H1 (cell line): ENCODE data around the gene HRCT1. TPM values are rescaled to one million over a fixed set of nuclear protein-coding genes. Genes with fewer than 3 reads are reported as not detected.
A peak's percentile ranks its signal among the peaks of the same experiment; 100 is the strongest.

Source experiments
- CTCF ChIA-PET: fragments of 300-600 bp; sonication (Branson Sonifier 250); formaldehyde crosslinking; loops from one replicate; lab custom pipeline; 2021; ENCODE audit not compliant: partially characterized antibody; lab: Charles Lee
- POLR2A ChIA-PET: fragments of 300-600 bp; sonication (Branson Sonifier 250); formaldehyde crosslinking; loops from one replicate; lab custom pipeline; 2021; ENCODE audit warnings: inconsistent platforms; ENCODE audit not compliant: partially characterized antibody; lab: Charles Lee
- DNase-seq, 2 experiments: peaks; one replicate each; pipeline versions ENCODE4 v3.0.0 to v3.0.0-alpha.2; 2010 to 2022; ENCODE audit warnings: low spot score in 2 of 2, low read depth in 1 of 2, mixed read lengths in 1 of 2
- FAIRE-seq: peaks from 2 replicates; lab custom pipeline; 2011; peaks lifted over from hg19 to GRCh38; lab: Jason Lieb, UNC
- H2AFZ ChIP-seq: 2 replicates; pipeline ENCODE4 v1.8.1; 2012; ENCODE audit warnings: low read length, inconsistent platforms
- H2AK5ac ChIP-seq: 2 replicates; pipeline ENCODE4 v1.6.1; 2013; ENCODE audit warnings: low read depth, low read length
- H2BK120ac ChIP-seq: replicated peaks from 2 replicates; pipeline ENCODE3; 2013; ENCODE audit warnings: low read depth, low read length, inconsistent platforms
- H2BK12ac ChIP-seq: 2 replicates; pipeline ENCODE4 v1.6.1; 2013; ENCODE audit warnings: low read depth, low read length
- H2BK15ac ChIP-seq: 2 replicates; pipeline ENCODE4 v1.6.1; 2013; ENCODE audit warnings: low read length
- H2BK20ac ChIP-seq: 2 replicates; pipeline ENCODE4 v1.6.1; 2013; ENCODE audit warnings: low read length
- H2BK5ac ChIP-seq: 2 replicates; pipeline ENCODE4 v1.6.1; 2013; ENCODE audit warnings: low read depth, low read length
- H3K14ac ChIP-seq: 2 replicates; pipeline ENCODE4 v1.6.1; 2013; ENCODE audit warnings: inconsistent platforms; ENCODE audit not compliant: insufficient read length
- H3K18ac ChIP-seq: 2 replicates; pipeline ENCODE4 v1.6.1; 2013; ENCODE audit warnings: low read length; ENCODE audit errors: extremely low read depth
- H3K23ac ChIP-seq: 2 replicates; pipeline ENCODE4 v1.6.1; 2013; ENCODE audit warnings: inconsistent platforms; ENCODE audit not compliant: insufficient read length
- H3K23me2 ChIP-seq: 2 replicates; pipeline ENCODE4 v1.6.1; 2013; ENCODE audit warnings: low read depth, low read length
- H3K27ac ChIP-seq: 2 replicates; pipeline ENCODE4 v1.6.1; 2011; ENCODE audit warnings: low read depth, low read length, inconsistent platforms
- H3K27me3 ChIP-seq, 4 experiments: replicated peaks in 1 of 4; 1 replicate in 1 of 4; 2 replicates in 3 of 4; pipeline versions ENCODE4 v1.6.1 to v1.8.1; 2011 to 2013; ENCODE audit warnings: low read length in 3 of 4, mild to moderate bottlenecking in 3 of 4, inconsistent platforms in 2 of 4, mixed read lengths in 2 of 4, moderate library complexity in 1 of 4; ENCODE audit not compliant: control insufficient read depth in 3 of 4, insufficient read depth in 3 of 4; ENCODE audit errors: extremely low read depth in 1 of 4
- H3K36me3 ChIP-seq, 4 experiments: 2 replicates each; pipeline versions ENCODE4 v1.6.1 to v1.8.1; 2011 to 2013; ENCODE audit warnings: mild to moderate bottlenecking in 4 of 4, low read length in 3 of 4, moderate library complexity in 2 of 4, control low read depth in 1 of 4, inconsistent platforms in 1 of 4; ENCODE audit not compliant: insufficient read depth in 4 of 4, control insufficient read depth in 2 of 4
- H3K4ac ChIP-seq: replicated peaks from 2 replicates; pipeline ENCODE3; 2013; ENCODE audit warnings: low read length, low read depth, mixed read lengths, inconsistent platforms; ENCODE audit not compliant: insufficient read length
- H3K4me1 ChIP-seq, 4 experiments: replicated peaks in 1 of 4; 1 replicate in 1 of 4; 2 replicates in 3 of 4; pipeline versions ENCODE4 v1.6.1 to v1.8.1; 2011 to 2013; ENCODE audit warnings: low read length in 3 of 4, inconsistent platforms in 2 of 4, mixed read lengths in 1 of 4; ENCODE audit not compliant: insufficient read depth in 4 of 4, control insufficient read depth in 3 of 4
- H3K4me2 ChIP-seq, 2 experiments: 2 replicates each; pipeline versions ENCODE4 v1.6.1 to v1.8.1; 2011 to 2013; ENCODE audit warnings: low read depth in 2 of 2, low read length in 2 of 2, control low read depth in 1 of 2, inconsistent platforms in 1 of 2, mild to moderate bottlenecking in 1 of 2; ENCODE audit not compliant: insufficient read depth in 1 of 2
- H3K4me3 ChIP-seq, 4 experiments: fragments of 200-600, 300-600 bp in 1 of 4; sonication (generic), shearing (Covaris generic), sonication (Bioruptor Twin) in 1 of 4; 2 replicates each; pipeline versions ENCODE4 v1.5.1 to v1.8.1; 2011 to 2016; ENCODE audit warnings: low read length in 4 of 4, low read depth in 3 of 4, control low read depth in 2 of 4, inconsistent platforms in 2 of 4, mild to moderate bottlenecking in 2 of 4, mixed read lengths in 1 of 4, moderate library complexity in 1 of 4; ENCODE audit not compliant: insufficient read depth in 2 of 4; ENCODE audit errors: extremely low read depth in 1 of 4
- H3K56ac ChIP-seq: replicated peaks from 2 replicates; pipeline ENCODE3; 2013; ENCODE audit warnings: low read depth, mild to moderate bottlenecking, mixed read lengths, low read length, inconsistent platforms; ENCODE audit not compliant: insufficient read length
- H3K79me1 ChIP-seq: 2 replicates; pipeline ENCODE4 v1.6.1; 2013; ENCODE audit warnings: low read depth, low read length, control low read depth
- H3K79me2 ChIP-seq, 2 experiments: 2 replicates each; pipeline versions ENCODE4 v1.6.1 to v1.8.1; 2012 to 2013; ENCODE audit warnings: low read length in 2 of 2, mild to moderate bottlenecking in 2 of 2, inconsistent platforms in 1 of 2; ENCODE audit not compliant: insufficient read depth in 2 of 2, control insufficient read depth in 1 of 2
- H3K9ac ChIP-seq, 4 experiments: replicated peaks in 1 of 4; 1 replicate in 1 of 4; 2 replicates in 3 of 4; pipeline versions ENCODE4 v1.6.1 to v1.8.1; 2011 to 2013; ENCODE audit warnings: low read depth in 3 of 4, low read length in 3 of 4, control low read depth in 2 of 4, mild to moderate bottlenecking in 2 of 4, moderate library complexity in 2 of 4, inconsistent platforms in 1 of 4; ENCODE audit errors: extremely low read depth in 1 of 4
- H3K9me3 ChIP-seq, 2 experiments: 2 replicates each; pipeline versions ENCODE4 v1.6.1 to v1.8.1; 2012 to 2013; ENCODE audit warnings: mild to moderate bottlenecking in 2 of 2, moderate library complexity in 2 of 2, control low read depth in 1 of 2, inconsistent platforms in 1 of 2, low read depth in 1 of 2, low read length in 1 of 2, mixed read lengths in 1 of 2; ENCODE audit not compliant: insufficient read depth in 2 of 2
- H4K20me1 ChIP-seq, 2 experiments: replicated peaks in 1 of 2; 2 replicates each; pipeline versions ENCODE3 to v1.8.1; 2011 to 2013; ENCODE audit warnings: inconsistent platforms in 2 of 2, low read length in 2 of 2, mild to moderate bottlenecking in 1 of 2; ENCODE audit not compliant: insufficient read depth in 2 of 2, control insufficient read depth in 1 of 2
- H4K5ac ChIP-seq: 2 replicates; pipeline ENCODE4 v1.6.1; 2013; ENCODE audit warnings: low read length, low read depth, mixed read lengths, inconsistent platforms; ENCODE audit not compliant: insufficient read length
- H4K8ac ChIP-seq: 2 replicates; pipeline ENCODE4 v1.8.0; 2013; ENCODE audit warnings: mild to moderate bottlenecking, moderate library complexity, low read length, inconsistent platforms; ENCODE audit not compliant: insufficient read depth; ENCODE audit errors: extremely low read depth
- H4K91ac ChIP-seq: replicated peaks from 2 replicates; pipeline ENCODE3; 2013; ENCODE audit warnings: low read length, mixed read lengths, inconsistent platforms; ENCODE audit not compliant: insufficient read length
- ASH2L ChIP-seq: fragments of 200-600, 300-600 bp; sonication (generic); IDR thresholded peaks from one replicate; pipeline ENCODE4 v1.7.1; 2017; ENCODE audit warnings: low read length
- BCL11A ChIP-seq, 2 experiments: IDR thresholded peaks; one replicate each; pipeline ENCODE4 v1.6.1; 2011; ENCODE audit warnings: low read depth in 2 of 2, low read length in 2 of 2, mild to moderate bottlenecking in 2 of 2
- CBX5 ChIP-seq: fragments of 300-800, 300-1000 bp; sonication (generic); IDR thresholded peaks from 2 replicates; pipeline ENCODE4 v1.7.1; 2016; ENCODE audit warnings: antibody characterized with exemption, low read length, low read depth
- CEBPB ChIP-seq: IDR thresholded peaks from 2 replicates; pipeline ENCODE4 v1.6.1; 2012; ENCODE audit warnings: low read depth, low read length
- CTBP2 ChIP-seq: IDR thresholded peaks from 2 replicates; pipeline ENCODE4 v1.7.0; 2011; ENCODE audit warnings: borderline replicate concordance, mild to moderate bottlenecking, moderate library complexity, mixed read lengths, low read length; ENCODE audit not compliant: insufficient read depth, insufficient read length
- KDM1A ChIP-seq: fragments of 200-600, 300-600 bp; sonication (generic); IDR thresholded peaks from 2 replicates; pipeline ENCODE4 v1.7.1; 2016; ENCODE audit warnings: mild to moderate bottlenecking, low read length, borderline replicate concordance
- KDM4A ChIP-seq: IDR thresholded peaks from one replicate; pipeline ENCODE4 v1.7.1; 2012; ENCODE audit warnings: low read depth, mild to moderate bottlenecking, moderate library complexity, low read length, inconsistent platforms; ENCODE audit not compliant: severe bottlenecking
- MAX ChIP-seq: IDR thresholded peaks from 2 replicates; pipeline ENCODE4 v1.6.1; 2012; ENCODE audit warnings: inconsistent platforms
- RBBP5 ChIP-seq: IDR thresholded peaks from 2 replicates; pipeline ENCODE4 v1.7.1; 2012; ENCODE audit warnings: low read depth, mild to moderate bottlenecking, inconsistent platforms, low read length, moderate library complexity, borderline replicate concordance
- SAP30 ChIP-seq: fragments of 300-600 bp; sonication (generic); IDR thresholded peaks from 2 replicates; pipeline ENCODE4 v1.7.1; 2012; ENCODE audit warnings: low read length, moderate library complexity, mild to moderate bottlenecking, inconsistent platforms; ENCODE audit not compliant: insufficient read depth, insufficient replicate concordance
- SIX5 ChIP-seq: IDR thresholded peaks from 2 replicates; pipeline ENCODE4 v1.6.1; 2011; ENCODE audit warnings: mild to moderate bottlenecking, low read depth, low read length
- WGBS, 2 experiments: shearing (Covaris generic) in 1 of 2; methylation state at CpG; one replicate each; pipeline versions ENCODE4 v1.1.6 to v1.1.7; 2013 to 2015; ENCODE audit warnings: low lambda C conversion rate in 2 of 2, mixed read lengths in 2 of 2, inconsistent platforms in 1 of 2, low coverage in 1 of 2, missing lambda C conversion rate in 1 of 2; ENCODE audit not compliant: insufficient replicate concordance in 2 of 2, insufficient coverage in 1 of 2, insufficient read length in 1 of 2; ENCODE audit errors: extremely low coverage in 1 of 2, missing lambda C conversion rate in 1 of 2; 5-methylcytosine and 5-hydroxymethylcytosine counted together
- polyA plus RNA-seq, 7 experiments: library from polyadenylated mRNA; depleted of rRNA in 3 of 7; stranded (reverse) in 5 of 7; unstranded in 2 of 7; fragments of >200 nt in 5 of 7; fragments of 200-250 nt in 2 of 7; gene quantifications; 1 replicate in 5 of 7; 2 replicates in 1 of 7; 4 replicates in 1 of 7; pipeline versions ENCODE4 v1.2.1 to v1.2.3, GENCODE V29; 2011 to 2013; ENCODE audit warnings: missing spikeins in 2 of 7, mixed read lengths in 2 of 7
- total RNA-seq: library from RNA; stranded (reverse); fragmentation: NEBNext Ultra II Directional; extraction: Animal tissue kit (Norgen Biotek cat#: 25700); gene quantifications from 2 replicates; pipeline ENCODE4 v1.2.1, GENCODE V29; 2021
- TF ChIP-seq, protein P1 (sequence below): IDR thresholded peaks from 2 replicates; pipeline ENCODE4 v1.6.1; 2012; ENCODE audit warnings: low read length, inconsistent platforms

Gene HRCT1
- total and polyA plus RNA-seq, 2 of the 8 experiments (the other 6 are each of a cell fraction or from before 2014, with no cell fraction given), result not detected

GRCh38 chr9:35856882-35857281, 49.1 kb upstream of the HRCT1 start:
- Histone ChIP-seq H3K36me3 (peaks cover 0 to 4% (median 1%) of the 10 kb centered on the region in 4 experiments; a peak in 2 of 8 replicates), H2BK15ac (no peak overlapping the region), H3K18ac (no peak overlapping the region), H3K56ac (no peak overlapping the region), H3K23me2 (no peaks in the 10 kb centered on the region; the same call in 1 of the 2 replicates), H3K4me2 (no peak overlapping the region), H2AFZ (no peak overlapping the region), H3K9me3 (no peaks in the 10 kb centered on the region), H4K5ac (no peak overlapping the region), H2BK120ac (no peak overlapping the region), H2AK5ac (no peak overlapping the region), H3K9ac (no peak overlapping the region), H3K4ac (no peak overlapping the region), H2BK12ac (no peak overlapping the region), H3K27ac (no peak overlapping the region), H2BK5ac (no peak overlapping the region), H3K79me1 (no peaks in the 10 kb centered on the region), H3K4me3 (no peak overlapping the region), H4K8ac (no peak overlapping the region), H3K23ac (no peak overlapping the region), H3K27me3 (no peaks in the 10 kb centered on the region), H4K20me1 (peaks cover 0 to 2% of the 10 kb centered on the region in 2 experiments), H3K4me1 (no peaks in the 10 kb centered on the region), H3K14ac (no peak overlapping the region), H4K91ac (no peak overlapping the region), H2BK20ac (no peak overlapping the region), H3K79me2 (no peaks in the 10 kb centered on the region)
- peak in 1 of 2 experiments; percentile 17 for DNase-seq
- 86% methylated on average over 5 of the region's 5 CpGs; no CpG with 5 or more reads in 1 of the 2 experiments for WGBS, 2 experiments
- ChIA-PET POLR2A (interaction anchor here (0.6 to 3.0 kb wide), 5 partner anchors 7 to 1613 kb away, joined by 3 to 14 read pairs (median 4); no protein-coding TSS in a partner anchor), CTCF (interaction anchor here (0.5 to 5.9 kb wide), 10 partner anchors 13 to 478 kb away, joined by 3 to 31 read pairs (median 8); no protein-coding TSS in a partner anchor)
- FAIRE-seq, result no peak
- no peak for TF ChIP-seq MAX
- TF ChIP-seq, protein P1, sequence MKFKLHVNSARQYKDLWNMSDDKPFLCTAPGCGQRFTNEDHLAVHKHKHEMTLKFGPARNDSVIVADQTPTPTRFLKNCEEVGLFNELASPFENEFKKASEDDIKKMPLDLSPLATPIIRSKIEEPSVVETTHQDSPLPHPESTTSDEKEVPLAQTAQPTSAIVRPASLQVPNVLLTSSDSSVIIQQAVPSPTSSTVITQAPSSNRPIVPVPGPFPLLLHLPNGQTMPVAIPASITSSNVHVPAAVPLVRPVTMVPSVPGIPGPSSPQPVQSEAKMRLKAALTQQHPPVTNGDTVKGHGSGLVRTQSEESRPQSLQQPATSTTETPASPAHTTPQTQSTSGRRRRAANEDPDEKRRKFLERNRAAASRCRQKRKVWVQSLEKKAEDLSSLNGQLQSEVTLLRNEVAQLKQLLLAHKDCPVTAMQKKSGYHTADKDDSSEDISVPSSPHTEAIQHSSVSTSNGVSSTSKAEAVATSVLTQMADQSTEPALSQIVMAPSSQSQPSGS, result no peak
- no peak for TF ChIP-seq CBX5
- TF ChIP-seq SAP30, result no peak
- TF ChIP-seq CEBPB, result no peak
- TF ChIP-seq SIX5, result no peak
- no peak for TF ChIP-seq KDM4A
- no peak for TF ChIP-seq RBBP5
- TF ChIP-seq KDM1A, result no peak
- no peak for TF ChIP-seq ASH2L
- TF ChIP-seq CTBP2, result no peak
- TF ChIP-seq BCL11A (IDR thresholded peaks at IDR 0.05; ENCODE audit: low read depth in 2 of 2, low read length in 2 of 2), result no peak
